Stomach (tissue), 9 donors: ENCODE data around the gene FXR2. TPM values are rescaled to one million over a fixed set of nuclear protein-coding genes. Genes with fewer than 3 reads are reported as not detected.

Source experiments
- DNase-seq, 2 donors: peaks; one replicate each; pipeline versions ENCODE4 v3.0.0 to v3.0.0-alpha.2; 2013 to 2019
- H3K27ac ChIP-seq, 5 donors: fragments of 200-600 bp in 4 of 5; sonication (generic) in 4 of 5; one replicate each; pipeline ENCODE4 v1.5.1; 2013 to 2019; ENCODE audit warnings: mild to moderate bottlenecking in 1 of 5, moderate library complexity in 1 of 5
- H3K27me3 ChIP-seq, 3 donors: fragments of 200-600 bp; sonication (generic); one replicate each; pipeline ENCODE4 v1.5.1; 2017 to 2019; ENCODE audit warnings: mixed run types in 1 of 3
- H3K36me3 ChIP-seq, 4 donors: fragments of 200-600 bp; sonication (generic); 1 replicate in 3 of 4; 2 replicates in 1 of 4; pipeline ENCODE4 v1.5.1; 2016 to 2019
- H3K4me1 ChIP-seq, 4 donors: fragments of 200-600 bp; sonication (generic); one replicate each; pipeline ENCODE4 v1.5.1; 2016 to 2019
- H3K4me3 ChIP-seq, 4 donors: fragments of 200-600 bp; sonication (generic) in 3 of 4; one replicate each; pipeline ENCODE4 v1.5.1; 2016 to 2019; ENCODE audit warnings: mild to moderate bottlenecking in 1 of 4
- H3K9me3 ChIP-seq, 4 donors: fragments of 200-600 bp; sonication (generic); one replicate each; pipeline ENCODE4 v1.5.1; 2016 to 2019
- EP300 ChIP-seq: sonication (generic); formaldehyde crosslinking; IDR thresholded peaks from one replicate; pipeline ENCODE4 v1.6.1; 2017; ENCODE audit warnings: antibody characterized with exemption
- POLR2A ChIP-seq, 4 donors: fragments of 450-650 bp; IDR thresholded peaks; one replicate each; pipeline ENCODE4 v1.6.1; 2016; ENCODE audit warnings: antibody characterized with exemption in 4 of 4, control low read depth in 2 of 4, mild to moderate bottlenecking in 1 of 4, moderate library complexity in 1 of 4
- POLR2AphosphoS5 ChIP-seq, 3 donors: sonication (generic); formaldehyde crosslinking; IDR thresholded peaks; one replicate each; pipeline ENCODE4 v1.6.1; 2016; ENCODE audit warnings: antibody characterized with exemption in 3 of 3
- whole genome bisulfite sequencing, 5 donors: extraction: QIAGEN DNeasy Blood & Tissue Kit in 3 of 5; methylation state at CpG; one replicate each; pipeline versions ENCODE4 v1.1.5 to v1.1.7; 2013 to 2018; 5-methylcytosine and 5-hydroxymethylcytosine counted together
- intact Hi-C: fragments of 100-400 bp; cut with DNase I; formaldehyde crosslinking; loops from one replicate; pipeline ENCODE4 v1.15.1; 2023; ENCODE audit warnings: low total_unique reads
- polyA plus RNA-seq, 3 donors: library from polyadenylated mRNA; stranded (reverse); fragments of 200-250 nt; gene quantifications; one replicate each; pipeline ENCODE4 v1.2.3, GENCODE V29; 2013
- total RNA-seq, 5 donors: library from RNA; depleted of rRNA; stranded (reverse); fragments of >200 nt; gene quantifications; one replicate each; pipeline versions ENCODE4 v1.1.0 to v1.2.3, GENCODE V29; 2014 to 2016
- TF ChIP-seq, protein P1 (sequence below), 7 experiments: fragments of 450-650 bp in 4 of 7; fragments of 200-600 bp in 3 of 7; sonication (generic) in 3 of 7; IDR thresholded peaks; one replicate each; pipeline ENCODE4 v1.5.1; 2016 to 2019; ENCODE audit warnings: antibody characterized with exemption in 7 of 7, control low read depth in 2 of 7, mild to moderate bottlenecking in 1 of 7
- donor health status: healthy with polysubstance abuse.
- donor health status: Bipolar disorder and iron deficiency.
- donor health status: healthy.

FXR2 gene
- total and polyA plus RNA-seq, 8 donors, result 11.0 to 33.3 (median 23.3) TPM

DNA sequence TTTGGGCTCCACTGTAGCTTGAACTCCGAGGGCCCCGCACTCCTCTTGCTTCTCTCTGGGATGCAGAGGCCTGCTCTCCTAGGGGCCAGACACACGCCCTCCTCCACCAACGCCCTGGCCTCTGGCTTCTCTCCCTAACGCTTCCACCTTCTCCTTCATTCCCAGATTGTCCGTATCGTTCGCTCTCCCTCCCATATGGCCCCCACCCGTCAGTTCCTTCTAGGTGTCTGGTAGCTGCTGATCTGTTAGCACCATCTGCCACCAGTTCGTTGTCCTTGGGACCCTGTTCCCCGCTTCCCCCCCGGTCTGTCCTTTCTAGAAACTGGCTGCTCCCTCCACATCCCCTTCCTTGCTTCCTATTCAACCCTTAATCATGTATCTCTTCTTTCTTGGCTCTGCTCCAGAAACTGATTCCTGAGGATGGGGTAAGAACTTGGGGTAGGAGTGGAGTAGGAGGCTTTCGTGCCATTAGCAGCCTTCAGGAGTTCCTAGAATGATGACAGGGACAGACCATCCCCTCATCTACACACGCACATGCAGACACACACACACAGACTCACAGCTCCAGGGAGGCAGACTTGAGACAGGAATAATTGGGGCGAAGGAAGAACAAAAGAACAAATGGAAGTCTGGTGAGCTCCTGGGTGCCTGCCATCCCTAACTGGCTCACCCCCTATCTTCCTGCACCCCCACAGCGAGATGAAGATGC, 40.3 kb upstream of the FXR2 start:
- DNase-seq, result peak in 1 of 2 donors; percentile 35
- TF ChIP-seq, protein P1, sequence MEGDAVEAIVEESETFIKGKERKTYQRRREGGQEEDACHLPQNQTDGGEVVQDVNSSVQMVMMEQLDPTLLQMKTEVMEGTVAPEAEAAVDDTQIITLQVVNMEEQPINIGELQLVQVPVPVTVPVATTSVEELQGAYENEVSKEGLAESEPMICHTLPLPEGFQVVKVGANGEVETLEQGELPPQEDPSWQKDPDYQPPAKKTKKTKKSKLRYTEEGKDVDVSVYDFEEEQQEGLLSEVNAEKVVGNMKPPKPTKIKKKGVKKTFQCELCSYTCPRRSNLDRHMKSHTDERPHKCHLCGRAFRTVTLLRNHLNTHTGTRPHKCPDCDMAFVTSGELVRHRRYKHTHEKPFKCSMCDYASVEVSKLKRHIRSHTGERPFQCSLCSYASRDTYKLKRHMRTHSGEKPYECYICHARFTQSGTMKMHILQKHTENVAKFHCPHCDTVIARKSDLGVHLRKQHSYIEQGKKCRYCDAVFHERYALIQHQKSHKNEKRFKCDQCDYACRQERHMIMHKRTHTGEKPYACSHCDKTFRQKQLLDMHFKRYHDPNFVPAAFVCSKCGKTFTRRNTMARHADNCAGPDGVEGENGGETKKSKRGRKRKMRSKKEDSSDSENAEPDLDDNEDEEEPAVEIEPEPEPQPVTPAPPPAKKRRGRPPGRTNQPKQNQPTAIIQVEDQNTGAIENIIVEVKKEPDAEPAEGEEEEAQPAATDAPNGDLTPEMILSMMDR (IDR thresholded peaks at IDR 0.05), result no peak
- no peak for TF ChIP-seq EP300
- no peak for TF ChIP-seq POLR2A (IDR thresholded peaks at IDR 0.05)
- no peak for TF ChIP-seq POLR2AphosphoS5 (IDR thresholded peaks at IDR 0.05)
- H3K4me3 ChIP-seq, result no peak overlapping the region
- no peaks in the 10 kb centered on the region for H3K9me3 ChIP-seq
- 75 to 83% (median 80%) methylated on average over 16 of the region's 16 CpGs for WGBS, 5 donors
- H3K36me3 ChIP-seq, result no peaks in the 10 kb centered on the region
- H3K4me1 ChIP-seq, result peaks cover 18 to 31% (median 22%) of the 10 kb centered on the region in 4 donors
- peaks cover 0 to 34% (median 24%) of the 10 kb centered on the region in 3 donors for H3K27me3 ChIP-seq
- H3K27ac ChIP-seq, result no peak overlapping the region
- intact Hi-C loops, result no loop called here

DNA sequence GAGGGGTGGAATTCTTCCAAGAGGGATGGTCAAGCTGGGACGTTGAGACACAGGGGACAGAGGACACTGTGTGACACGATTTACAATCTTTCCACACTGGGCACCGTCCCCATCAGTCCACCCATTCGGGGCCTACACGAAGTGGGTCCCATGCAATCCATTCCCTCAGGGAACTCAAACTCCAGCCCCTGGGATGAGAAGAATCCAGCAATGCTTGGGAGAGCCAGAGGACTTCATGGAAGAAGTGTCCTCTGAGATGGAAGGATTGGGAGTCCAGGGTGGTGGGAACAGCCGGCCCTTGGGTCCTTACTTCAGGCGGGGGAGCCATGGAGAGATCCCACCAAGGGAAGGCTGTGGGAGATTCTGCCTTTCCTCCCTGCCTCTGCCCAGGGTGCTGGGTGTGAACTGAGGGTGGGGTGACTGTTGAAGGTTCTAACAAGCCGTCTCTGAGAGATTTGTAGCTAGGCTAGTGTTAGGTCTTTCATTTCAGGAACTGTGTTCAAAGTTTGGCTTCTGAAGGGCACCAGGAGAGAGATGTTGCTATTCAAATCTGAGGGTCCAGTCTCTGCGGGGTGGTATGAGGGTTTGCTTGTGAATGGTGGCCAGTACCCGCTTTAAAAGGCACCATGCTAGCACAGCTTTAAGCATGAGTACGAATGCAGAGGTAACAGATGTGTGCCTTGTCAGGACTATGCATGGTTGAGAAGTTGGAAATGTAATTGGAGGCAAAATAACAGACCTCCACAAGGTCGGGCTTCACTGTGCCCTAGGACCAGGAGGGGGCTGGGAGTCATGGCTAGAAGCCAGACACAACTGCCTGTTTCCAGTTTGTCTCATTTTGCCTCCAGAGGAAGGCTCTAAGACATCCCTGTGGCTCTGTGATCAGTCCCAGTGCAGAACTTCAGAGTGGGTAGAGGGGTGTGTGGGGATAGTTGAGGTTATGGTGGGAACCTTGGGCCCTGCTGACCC, 38.0 kb upstream of the FXR2 start:
- peak in 1 of 2 donors; percentile 44 for DNase-seq
- Histone ChIP-seq H3K27me3 (peaks cover 0 to 52% (median 28%) of the 10 kb centered on the region in 3 donors), H3K4me3 (no peak overlapping the region)

DNA sequence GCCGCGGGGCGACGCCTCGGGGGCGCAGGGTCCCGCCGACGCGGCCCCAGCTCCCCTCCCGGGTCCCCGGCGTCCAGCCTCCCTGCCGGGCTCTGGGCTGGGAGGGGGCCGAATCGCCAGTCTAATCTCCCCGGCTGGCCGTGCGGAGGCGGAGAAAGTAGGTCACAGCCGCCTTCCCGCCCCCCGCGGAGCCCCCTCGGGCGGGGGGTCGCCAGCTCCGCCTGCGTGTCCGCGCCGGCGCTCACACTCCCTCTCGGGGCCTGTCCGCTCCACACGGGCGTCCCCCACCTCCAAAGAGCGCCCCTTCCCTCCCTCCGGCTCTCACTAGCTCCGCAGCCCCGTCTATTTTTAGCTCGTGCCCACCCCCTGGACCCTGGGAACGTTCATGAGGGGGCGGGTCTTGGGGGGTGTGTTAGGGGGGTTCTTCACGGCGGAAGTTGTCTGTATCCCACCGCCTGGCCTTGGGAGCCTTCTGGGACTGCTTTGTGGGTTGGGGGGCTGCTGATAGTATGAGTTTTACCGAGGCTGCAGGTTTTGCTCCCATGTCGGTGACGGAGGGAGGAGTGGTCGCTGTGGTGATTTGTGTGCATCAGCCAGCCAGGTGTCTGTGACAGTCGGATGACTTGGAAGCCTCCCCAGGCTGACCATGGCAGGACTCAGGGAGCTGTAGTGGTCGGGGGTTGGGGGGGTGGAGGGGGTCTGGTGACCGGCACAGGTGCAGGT, 37.1 kb upstream of the FXR2 start:
- Histone ChIP-seq H3K36me3 (no peaks in the 10 kb centered on the region), H3K27me3 (peaks cover 0 to 52% (median 28%) of the 10 kb centered on the region in 3 donors), H3K4me3 (peak overlapping the region; percentile 45 to 67 (median 54)), H3K4me1 (peaks cover 18 to 27% (median 20%) of the 10 kb centered on the region in 4 donors), H3K9me3 (no peaks in the 10 kb centered on the region), H3K27ac (peak overlapping the region in 4 of 5 donors; percentile 3 to 80 (median 36))
- intact Hi-C loops, result no loop called here
- TF ChIP-seq POLR2AphosphoS5 (IDR thresholded peaks at IDR 0.05), result no peak
- no peak for TF ChIP-seq POLR2A (IDR thresholded peaks at IDR 0.05)
- no peak for TF ChIP-seq EP300
- TF ChIP-seq, protein P1 (IDR thresholded peaks at IDR 0.05), result no peak
- peak in 1 of 2 donors; percentile 89 for DNase-seq
- WGBS, 5 donors, result 4 to 8% (median 6%) methylated on average over 29 to 54 of the region's 54 CpGs

More for the DNA sequence above, 38.0 kb upstream of the FXR2 start:
- no peaks in the 10 kb centered on the region for H3K36me3 ChIP-seq
- intact Hi-C loops, result no loop called here
- no peaks in the 10 kb centered on the region for H3K9me3 ChIP-seq
- H3K4me1 ChIP-seq, result peaks cover 18 to 33% (median 23%) of the 10 kb centered on the region in 4 donors
- no peak for TF ChIP-seq POLR2A (IDR thresholded peaks at IDR 0.05)
- TF ChIP-seq EP300, result no peak
- TF ChIP-seq, protein P1 (IDR thresholded peaks at IDR 0.05), result no peak
- no peak for TF ChIP-seq POLR2AphosphoS5 (IDR thresholded peaks at IDR 0.05)
- peak overlapping the region in 1 of 5 donors; percentile 80 for H3K27ac ChIP-seq
- WGBS, 5 donors, result 51 to 65% (median 61%) methylated on average over 12 of the region's 12 CpGs
